Fibroblast of skin of scalp (primary cell): ENCODE data around the gene MAGEC3.

Experiments
- DNase-seq: peaks from one replicate; pipeline ENCODE4 v3.0.0-alpha.2; 2013

Gene MAGEC3

DNA sequence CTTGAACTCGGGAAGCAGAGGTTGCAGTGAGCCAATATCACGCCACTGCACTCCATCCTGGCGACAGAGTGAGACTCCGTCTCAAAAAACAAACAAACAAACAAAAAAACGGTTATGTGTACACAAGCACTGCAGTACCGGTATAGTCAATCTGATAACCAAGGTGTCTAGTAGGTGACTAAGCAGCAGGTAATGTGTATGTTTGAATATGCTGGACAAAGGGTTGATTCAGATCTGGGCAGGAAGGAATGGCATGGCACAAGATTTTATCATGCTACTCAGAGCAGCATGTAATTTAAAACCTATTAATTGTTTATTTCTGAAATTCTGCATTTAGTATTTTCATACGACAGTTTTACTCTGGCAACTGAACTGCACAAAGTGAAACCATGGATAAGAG lies 107.3 kb downstream of the MAGEC3 start:
- no peak for DNase-seq

DNA sequence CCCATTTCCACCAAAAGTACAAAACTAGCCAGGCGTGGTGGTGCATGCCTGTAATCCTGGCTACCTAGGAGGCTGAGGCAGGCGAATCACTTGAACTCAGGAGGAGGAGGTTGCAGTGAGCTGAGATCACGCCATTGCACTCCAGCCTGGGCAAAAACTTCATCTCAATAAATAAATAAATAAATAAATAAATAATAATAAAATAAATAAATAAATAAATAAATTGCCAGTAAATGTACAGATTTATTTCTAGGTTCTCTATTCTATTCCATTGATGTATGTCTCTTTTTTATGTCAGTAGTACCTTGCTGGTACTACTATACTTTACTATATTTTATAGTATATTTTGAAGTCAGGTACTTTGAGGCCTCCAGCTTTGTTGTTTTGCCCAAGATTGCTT lies 109.2 kb downstream of the MAGEC3 start:
- DNase-seq = no peak
